GM21619 (cell line): ENCODE results near the gene CDH13.

ENCODE experiments used
- ATAC-seq: cut with Tn5 transposase; IDR thresholded peaks from one replicate; pipeline ENCODE4 v1.9.1; 2021; ENCODE audit not compliant: unreplicated experiment

Gene CDH13

DNA sequence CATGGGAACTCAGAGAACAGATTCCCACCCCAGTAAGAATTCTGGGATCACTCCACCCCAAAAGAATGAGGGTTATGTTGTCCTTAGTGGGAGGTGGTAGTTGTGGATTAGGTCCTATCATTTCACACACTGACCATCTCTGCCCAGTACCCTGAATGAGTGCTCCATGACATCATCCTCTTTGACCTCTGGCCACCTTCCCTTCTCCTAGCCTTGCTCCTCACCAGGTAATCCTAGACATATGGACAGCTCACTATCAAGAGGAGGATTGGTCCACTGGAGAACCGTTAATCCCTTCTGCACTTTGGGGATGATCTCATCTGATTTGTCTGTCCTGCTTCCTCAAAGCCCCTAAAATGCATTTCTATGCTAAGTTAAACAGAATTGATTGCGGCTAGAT, 642.8 kb downstream of the CDH13 start:
- no peak for ATAC-seq

DNA sequence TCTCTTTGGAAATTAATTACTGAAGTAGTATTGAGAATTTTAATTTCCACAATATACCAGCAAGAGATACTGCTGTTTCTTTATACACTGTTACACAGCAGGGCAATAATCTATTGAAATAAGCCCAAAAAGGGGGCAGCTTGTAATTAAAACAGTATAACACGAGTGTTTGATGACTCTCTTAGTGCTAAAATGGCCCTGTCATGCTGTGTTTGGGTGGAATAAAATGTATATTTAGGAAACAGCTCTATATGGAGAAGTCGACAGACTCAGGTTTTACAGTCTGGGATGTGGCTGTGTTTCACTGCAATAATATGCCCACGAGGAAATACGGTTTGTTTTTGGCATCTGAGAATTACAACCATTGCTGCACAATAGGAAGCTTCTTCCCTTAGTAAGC, 643.3 kb downstream of the CDH13 start:
- no peak for ATAC-seq

DNA sequence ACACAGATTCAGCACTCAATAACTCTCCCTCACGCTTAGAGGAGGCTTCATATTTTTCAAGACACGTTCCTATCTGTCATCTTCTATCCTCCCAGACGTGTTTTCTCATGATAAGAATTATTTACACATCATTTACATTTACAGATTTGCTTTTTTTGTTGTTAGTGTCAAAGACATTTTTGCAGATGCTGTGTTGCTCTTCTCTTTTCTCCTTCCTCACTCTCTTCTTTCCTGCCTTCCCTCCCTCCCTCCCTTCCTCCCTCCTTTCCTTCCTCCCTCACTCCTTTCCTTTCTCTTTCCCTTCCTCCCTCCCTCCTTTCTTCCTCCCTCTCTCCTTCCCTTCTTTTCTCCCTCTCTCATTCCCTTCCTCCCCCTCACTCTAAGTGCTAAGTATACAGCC, 643.9 kb downstream of the CDH13 start:
- no peak for ATAC-seq

DNA sequence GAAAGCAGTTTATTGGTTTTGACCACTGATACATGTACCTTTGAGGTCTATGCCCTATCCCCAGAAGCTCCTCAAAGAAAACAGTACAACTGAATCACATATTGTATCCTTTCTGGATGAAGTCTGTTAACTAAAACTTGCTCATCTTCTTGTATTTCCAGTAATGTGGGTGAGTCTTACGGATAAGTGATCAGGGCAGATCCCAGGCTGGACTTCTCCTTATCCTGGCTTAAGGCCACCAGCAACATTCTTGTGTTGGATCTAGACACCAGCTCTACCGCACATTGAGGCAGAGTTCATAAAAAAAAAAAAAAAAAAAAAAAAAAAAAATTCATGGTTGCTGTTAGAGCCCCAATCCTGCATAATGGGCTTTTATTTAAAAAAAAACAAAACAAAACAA, 644.4 kb downstream of the CDH13 start:
- ATAC-seq: no peak

- no peak for ATAC-seq
Observed at GRCh38 chr16:83271970-83272575, 645.3 kb downstream of the CDH13 start.

DNA sequence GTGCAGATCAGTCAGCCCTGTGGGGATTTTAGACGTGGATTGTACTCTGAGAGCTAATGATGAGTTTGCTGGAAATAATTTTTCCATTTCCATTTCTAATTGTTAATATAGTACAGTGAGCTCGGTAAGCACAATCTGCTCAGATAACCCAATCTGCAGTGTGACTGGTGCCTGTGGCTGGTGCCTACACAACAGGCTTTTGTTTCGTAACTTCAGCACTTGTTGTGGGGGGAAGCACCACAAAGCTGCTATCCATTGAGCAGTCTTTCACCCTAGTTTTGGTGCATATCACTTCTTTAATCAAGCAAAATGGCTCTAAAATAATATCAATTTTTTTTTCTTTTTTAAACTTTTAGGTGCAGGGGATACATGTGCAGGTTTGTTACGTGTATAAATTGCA, 646.1 kb downstream of the CDH13 start:
- ATAC-seq: no peak

- no peak for ATAC-seq
Observed at GRCh38 chr16:83273504-83274173, 646.9 kb downstream of the CDH13 start.

DNA sequence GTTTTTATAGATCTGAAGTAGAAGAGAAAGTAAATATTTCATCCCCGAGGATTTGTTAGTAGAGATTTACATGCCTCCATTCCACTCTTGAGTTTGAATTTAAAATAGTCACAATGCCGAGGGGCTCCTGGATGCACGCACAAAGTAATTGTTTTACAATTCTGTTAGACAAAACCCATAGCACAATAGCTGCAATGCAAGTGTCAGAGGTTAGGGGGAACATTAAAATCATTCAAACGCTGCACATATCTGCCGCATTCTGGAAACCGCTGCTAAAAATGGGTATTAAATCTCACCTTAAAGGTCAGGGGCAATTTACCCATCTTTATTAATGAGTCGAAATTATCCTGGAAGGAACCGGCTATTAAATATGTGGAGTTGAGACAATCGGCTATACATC, 652.5 kb downstream of the CDH13 start:
- no peak for ATAC-seq

DNA sequence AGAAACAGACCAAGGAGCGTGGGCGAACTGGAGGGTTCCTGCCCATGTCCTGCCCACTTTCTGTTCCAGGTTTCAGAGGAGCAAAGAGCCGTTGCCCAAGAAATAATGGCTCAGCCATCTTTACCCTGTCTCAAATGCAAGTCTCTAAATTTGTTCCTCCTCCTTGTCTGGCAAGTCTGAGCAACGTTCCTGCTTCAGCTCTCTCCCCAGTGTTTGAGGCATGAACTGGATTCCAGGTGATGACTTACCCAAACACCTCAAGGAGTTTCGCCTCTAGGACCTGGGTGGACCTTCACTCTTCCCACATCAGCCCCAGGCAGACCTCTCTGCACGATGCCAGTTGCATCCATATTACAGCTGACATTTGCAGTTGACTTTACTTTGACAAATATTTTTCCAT, 659.2 kb downstream of the CDH13 start:
- no peak for ATAC-seq

DNA sequence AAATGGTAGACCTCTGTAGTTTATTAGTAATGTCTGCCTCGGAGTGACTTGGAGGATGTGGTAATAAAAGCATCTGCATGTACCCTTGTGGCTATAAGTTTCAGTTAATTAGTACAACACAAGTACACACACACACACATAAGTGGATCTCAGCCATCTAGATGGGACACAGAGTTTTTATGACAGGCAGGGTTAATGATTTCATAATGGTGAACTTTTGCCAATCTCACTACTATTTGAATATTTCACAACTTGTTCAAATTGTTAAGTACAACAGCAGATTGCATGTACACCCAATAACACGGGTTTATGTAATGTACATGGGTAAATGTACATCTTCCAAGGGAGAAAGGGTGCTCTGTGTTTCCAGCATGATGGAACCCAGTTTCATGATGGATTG, 669.7 kb downstream of the CDH13 start:
- no peak for ATAC-seq

DNA sequence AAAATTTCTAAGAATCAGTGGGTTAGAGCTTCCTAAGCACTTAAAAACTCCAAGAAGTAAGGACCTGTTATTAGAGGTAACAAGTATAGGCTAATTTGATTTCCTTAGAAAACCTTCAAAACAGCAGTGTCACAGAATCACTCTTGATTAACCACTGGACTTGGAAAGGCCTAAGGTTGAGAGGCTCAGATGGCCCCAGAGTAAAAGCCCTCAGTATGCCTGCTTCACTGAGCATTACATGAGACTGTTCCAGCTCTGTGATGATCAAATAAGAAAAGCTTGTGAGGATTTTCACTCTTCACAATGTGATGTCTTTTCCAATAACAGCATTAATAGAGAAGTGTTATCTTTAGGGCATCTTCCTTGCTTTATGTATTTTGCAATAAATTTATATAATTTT, 671.8 kb downstream of the CDH13 start:
- no peak for ATAC-seq

DNA sequence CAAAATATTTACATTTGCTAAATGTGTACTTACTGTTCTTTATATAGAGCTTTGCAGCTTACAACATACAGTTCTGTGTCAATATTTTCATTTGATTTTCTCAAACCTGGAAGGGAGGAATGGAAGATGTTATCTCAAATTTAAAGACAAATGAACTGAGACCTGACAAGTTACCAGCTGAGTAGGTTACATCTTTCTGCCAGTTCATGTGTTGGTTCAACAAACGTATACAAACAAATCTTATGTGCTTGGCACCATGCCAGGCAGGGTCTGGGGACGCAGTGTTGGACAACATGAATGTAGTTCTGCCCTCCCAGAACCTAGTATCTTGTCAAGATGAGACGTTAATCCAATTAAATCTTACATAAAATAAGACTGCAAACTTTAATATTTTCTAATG, 673.6 kb downstream of the CDH13 start:
- no peak for ATAC-seq

DNA sequence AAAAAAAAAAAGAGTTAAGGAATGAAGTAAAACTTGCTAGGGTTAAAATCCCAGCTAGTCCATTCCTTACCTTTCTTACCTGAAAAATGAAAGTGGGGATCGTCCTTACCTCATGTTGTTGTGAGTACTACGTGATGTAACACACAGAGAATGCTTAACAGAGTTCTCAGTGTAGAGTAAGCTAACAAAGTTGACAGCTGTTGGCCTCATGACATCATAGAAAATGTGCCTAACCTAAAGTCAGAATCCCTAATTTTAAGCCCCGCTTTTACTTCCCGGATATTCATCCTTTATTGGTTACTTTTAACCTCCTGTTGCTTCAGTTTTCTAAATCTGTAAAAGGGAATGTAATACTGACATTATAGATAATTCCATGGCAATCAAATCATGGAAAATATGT, 675.2 kb downstream of the CDH13 start:
- no peak for ATAC-seq

DNA sequence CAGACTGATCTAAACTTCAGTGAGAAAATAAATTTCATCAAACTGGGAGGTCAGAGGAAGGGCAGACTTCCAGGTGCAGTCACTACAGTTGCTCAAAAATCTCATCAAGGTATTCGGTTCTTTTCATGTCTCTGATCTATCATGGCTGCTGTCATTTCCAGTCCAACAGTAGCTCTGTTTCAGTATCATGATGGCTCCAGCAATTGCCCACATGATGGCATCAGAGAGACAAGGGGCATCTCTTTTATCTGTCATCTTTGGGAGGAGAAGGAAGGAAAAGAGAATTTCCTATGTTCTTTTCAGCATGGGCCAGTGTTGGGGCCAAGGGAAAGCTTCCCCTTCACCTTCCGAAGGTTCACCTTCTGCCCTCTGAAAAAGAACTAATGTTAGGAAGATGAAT, 676.1 kb downstream of the CDH13 start:
- ATAC-seq: no peak

DNA sequence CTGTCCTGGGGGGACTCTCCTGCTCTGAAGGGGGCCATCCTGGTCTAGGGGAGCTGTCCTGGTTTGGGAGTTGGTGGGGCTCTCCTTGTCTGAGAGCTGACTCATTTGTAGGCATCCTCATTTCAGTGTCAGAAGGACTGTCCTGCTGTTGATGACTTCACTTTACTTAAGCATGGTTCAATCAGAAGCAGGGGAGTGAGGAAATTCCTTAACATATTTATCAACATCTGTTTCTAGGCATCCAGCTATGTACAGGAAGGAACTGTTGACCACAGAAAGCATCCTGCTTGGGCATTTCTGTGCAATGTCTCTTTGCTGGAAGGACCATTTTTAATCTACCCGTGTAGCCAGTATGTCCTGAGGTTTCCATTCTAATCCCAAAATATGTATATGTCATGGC, 678.3 kb downstream of the CDH13 start:
- no peak for ATAC-seq

GRCh38 chr16:83306961-83307593, 680.3 kb downstream of the CDH13 start:
- ATAC-seq: no peak

DNA sequence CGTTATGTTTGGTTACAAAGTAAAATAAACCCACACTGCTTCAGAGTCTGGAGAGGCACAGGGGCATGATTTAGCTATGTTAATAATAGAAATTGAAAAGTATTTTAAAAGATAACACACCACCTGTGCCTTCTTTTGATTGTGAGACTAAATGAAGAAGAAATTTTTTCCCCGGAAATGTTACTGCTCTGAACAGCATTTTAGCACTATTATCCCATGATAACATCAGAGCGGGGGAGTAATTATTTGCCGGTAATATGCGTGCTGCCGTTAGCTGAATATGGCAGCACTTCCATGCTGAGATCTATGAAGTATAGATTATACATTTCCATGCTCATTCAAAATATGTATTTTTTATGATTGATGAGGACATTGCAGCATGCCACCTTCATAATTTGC, 680.8 kb downstream of the CDH13 start:
- ATAC-seq: no peak

GRCh38 chr16:83308414-83308813, 681.6 kb downstream of the CDH13 start:
- no peak for ATAC-seq

DNA sequence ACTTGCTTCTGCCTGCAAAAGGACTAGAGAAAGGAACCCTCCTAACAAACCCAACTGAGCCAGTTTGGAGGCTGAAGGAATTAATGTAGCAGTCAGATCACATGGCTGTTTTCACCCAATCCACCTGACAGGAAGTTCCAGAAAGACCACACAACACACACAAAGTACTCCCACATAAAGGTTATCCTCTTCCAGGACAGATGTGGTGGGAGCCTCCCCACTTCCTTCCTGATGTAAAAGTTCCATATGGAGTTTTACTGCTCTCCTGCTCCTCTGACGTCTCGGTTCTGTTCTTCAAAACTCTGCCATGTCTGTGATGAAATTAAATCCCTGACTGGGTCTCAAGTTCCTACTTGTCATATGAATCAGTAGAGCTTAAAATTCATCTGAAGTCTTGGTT, 684.0 kb downstream of the CDH13 start:
- no peak for ATAC-seq

GRCh38 chr16:83312015-83312717, 685.4 kb downstream of the CDH13 start:
- no peak for ATAC-seq

- no peak for ATAC-seq
Observed at GRCh38 chr16:83312718-83313245, 686.0 kb downstream of the CDH13 start.

- no peak for ATAC-seq
Observed at GRCh38 chr16:83315271-83315670, 688.5 kb downstream of the CDH13 start.
